NT2/D1 (cell line): ENCODE results near the gene SYNPO2.

ENCODE experiments used
- DNase-seq: peaks from one replicate; pipeline ENCODE4 v3.0.0-alpha.2; 2011; ENCODE audit warnings: low read depth, low spot score
- H3K27me3 ChIP-seq: 2 replicates; pipeline ENCODE4 v1.6.0; 2011; ENCODE audit warnings: mild to moderate bottlenecking; ENCODE audit not compliant: insufficient read length, insufficient read depth
- H3K36me3 ChIP-seq: 2 replicates; pipeline ENCODE4 v1.6.1; 2011; ENCODE audit warnings: mild to moderate bottlenecking, low read length, mixed read lengths; ENCODE audit not compliant: insufficient read depth, insufficient read length
- H3K4me1 ChIP-seq: 2 replicates; pipeline ENCODE4 v1.5.1; 2011; ENCODE audit not compliant: insufficient read depth, insufficient read length
- H3K4me3 ChIP-seq: 2 replicates; pipeline ENCODE4 v1.5.1; 2011; ENCODE audit warnings: low read depth; ENCODE audit not compliant: insufficient read length
- H3K9ac ChIP-seq: 2 replicates; pipeline ENCODE4 v1.6.0; 2011; ENCODE audit warnings: low read depth; ENCODE audit not compliant: insufficient read length
- H3K9me3 ChIP-seq: 2 replicates; pipeline ENCODE4 v1.5.1; 2011; ENCODE audit warnings: mild to moderate bottlenecking, low read length; ENCODE audit not compliant: insufficient read depth
- SUZ12 ChIP-seq: IDR thresholded peaks from 2 replicates; pipeline ENCODE4 v1.6.1; 2011; ENCODE audit not compliant: insufficient read length, insufficient read depth; ENCODE audit errors: extremely low read depth
- YY1 ChIP-seq: IDR thresholded peaks from 2 replicates; pipeline ENCODE4 v1.6.1; 2011; ENCODE audit not compliant: insufficient read length, insufficient read depth
- ZNF274 ChIP-seq: IDR thresholded peaks from 2 replicates; pipeline ENCODE4 v1.6.1; 2011; ENCODE audit warnings: mild to moderate bottlenecking, low read depth, low read length

Gene SYNPO2

GRCh38 chr4:118979712-118980111, 91.1 kb downstream of the SYNPO2 start:
- H3K9me3 ChIP-seq: no peaks in the 10 kb centered on the region; the same call in 1 of the 2 replicates
- peaks cover 2% of the 10 kb centered on the region for H3K4me1 ChIP-seq
- no peak for TF ChIP-seq YY1
- TF ChIP-seq SUZ12: no peak
- TF ChIP-seq ZNF274: no peak
- no peak overlapping the region for H3K9ac ChIP-seq
- H3K36me3 ChIP-seq: no peaks in the 10 kb centered on the region
- no peaks in the 10 kb centered on the region for H3K27me3 ChIP-seq
- H3K4me3 ChIP-seq: no peak overlapping the region
- DNase-seq: no peak

- TF ChIP-seq ZNF274 (no peak), YY1 (no peak), SUZ12 (no peak)
- no peak for DNase-seq
- no peak overlapping the region for H3K9ac ChIP-seq
- no peaks in the 10 kb centered on the region for H3K27me3 ChIP-seq
- peaks cover 2% of the 10 kb centered on the region for H3K4me1 ChIP-seq
- no peaks in the 10 kb centered on the region; the same call in 1 of the 2 replicates for H3K9me3 ChIP-seq
- no peaks in the 10 kb centered on the region for H3K36me3 ChIP-seq
- no peak overlapping the region for H3K4me3 ChIP-seq
These were observed 92.7 kb downstream of the SYNPO2 start for GRCh38 chr4:118981171-118981838.

- Histone ChIP-seq H3K36me3 (no peaks in the 10 kb centered on the region), H3K9ac (no peak overlapping the region), H3K4me1 (peaks cover 2% of the 10 kb centered on the region), H3K27me3 (no peaks in the 10 kb centered on the region), H3K4me3 (no peak overlapping the region), H3K9me3 (no peaks in the 10 kb centered on the region; the same call in 1 of the 2 replicates)
- TF ChIP-seq YY1 (no peak), ZNF274 (no peak), SUZ12 (no peak)
- DNase-seq: peak; percentile 33
These were observed 93.3 kb downstream of the SYNPO2 start for GRCh38 chr4:118981839-118982381.

DNA sequence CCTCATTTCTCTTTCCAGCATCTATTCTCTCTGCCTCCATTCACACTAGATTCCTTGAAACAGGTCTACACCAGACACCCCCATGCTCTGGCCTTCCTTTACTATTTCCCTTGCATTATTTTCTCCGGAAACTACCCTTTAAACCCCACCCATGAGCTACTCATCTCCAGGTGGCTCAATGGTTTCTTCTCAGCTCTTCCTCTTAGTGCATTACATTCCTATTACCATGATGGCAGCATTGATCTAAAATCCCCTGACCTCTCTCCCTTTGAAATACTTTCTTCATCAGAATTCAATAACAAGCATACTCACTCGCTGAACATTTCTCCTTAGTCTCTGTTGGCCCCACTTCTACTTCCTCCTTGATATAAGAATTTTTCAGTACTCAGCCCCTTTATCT, 94.6 kb downstream of the SYNPO2 start:
- H3K4me1 ChIP-seq: peaks cover 2% of the 10 kb centered on the region
- H3K4me3 ChIP-seq: no peak overlapping the region
- no peak overlapping the region for H3K9ac ChIP-seq
- H3K9me3 ChIP-seq: no peaks in the 10 kb centered on the region
- H3K36me3 ChIP-seq: no peaks in the 10 kb centered on the region
- no peaks in the 10 kb centered on the region for H3K27me3 ChIP-seq
- no peak for DNase-seq
- TF ChIP-seq SUZ12: no peak

DNA sequence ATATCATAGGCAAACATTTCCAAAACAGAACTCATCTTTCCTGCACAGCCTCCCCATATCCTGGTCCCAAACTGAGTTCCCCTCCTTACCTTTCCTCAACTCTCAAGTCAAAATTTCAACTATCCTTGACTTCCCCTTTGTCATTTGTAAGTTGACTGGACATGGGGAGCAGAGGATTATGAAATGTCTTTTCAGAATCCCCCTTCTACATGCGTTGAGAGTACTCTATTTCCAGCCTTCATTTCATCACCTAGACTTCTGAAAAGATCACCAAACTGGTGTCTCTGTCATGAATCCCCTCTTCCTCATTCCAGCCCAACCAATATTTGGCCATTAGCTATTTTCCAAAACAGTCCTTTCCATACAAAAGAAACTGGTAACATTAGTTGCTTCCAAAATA, 95.2 kb downstream of the SYNPO2 start:
- Histone ChIP-seq H3K9ac (no peak overlapping the region), H3K4me3 (no peak overlapping the region), H3K36me3 (no peaks in the 10 kb centered on the region), H3K9me3 (no peaks in the 10 kb centered on the region), H3K27me3 (no peaks in the 10 kb centered on the region), H3K4me1 (peaks cover 2% of the 10 kb centered on the region)
- TF ChIP-seq YY1 (no peak), ZNF274 (no peak), SUZ12 (no peak)
- DNase-seq: no peak

DNA sequence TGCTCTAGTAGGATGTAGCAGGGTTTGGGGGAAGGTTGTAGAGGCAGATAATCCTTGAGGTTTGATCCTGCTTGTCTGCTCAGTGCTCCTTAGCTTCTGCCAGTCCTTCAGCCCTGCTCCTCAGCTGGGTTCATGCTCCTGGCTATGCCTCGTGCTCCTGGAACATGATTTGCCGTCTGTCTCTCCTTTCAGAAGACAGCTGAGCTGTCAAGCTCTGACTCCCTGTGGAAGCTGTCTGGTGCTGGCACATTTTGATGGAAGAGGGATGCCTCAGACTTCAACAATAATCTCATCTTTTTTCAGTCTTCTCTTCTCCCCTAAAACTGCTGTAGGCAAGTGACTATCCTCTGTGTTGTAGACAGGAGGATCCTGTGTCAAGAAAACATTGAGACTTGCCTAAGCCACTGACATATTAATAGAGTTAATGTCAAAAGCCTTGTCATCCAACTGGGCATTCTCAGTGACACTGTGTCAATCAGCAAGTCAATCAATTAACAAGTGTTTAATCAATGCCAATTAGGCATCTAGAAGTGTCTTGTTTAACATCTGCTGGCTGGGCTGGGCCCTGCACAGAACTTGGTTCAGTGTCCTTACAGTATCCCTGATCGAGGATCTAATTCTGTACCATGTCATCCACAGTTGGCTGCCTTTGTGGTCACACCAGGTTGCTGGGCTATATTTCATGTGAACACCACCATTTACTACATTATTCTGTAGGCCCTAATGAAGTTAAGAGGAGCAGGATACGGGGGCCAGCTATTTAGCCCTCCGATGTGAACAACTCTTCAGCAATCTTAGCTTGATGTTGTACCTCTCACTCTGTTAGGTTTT, 96.7 kb downstream of the SYNPO2 start:
- no peaks in the 10 kb centered on the region for H3K36me3 ChIP-seq
- DNase-seq: no peak
- no peaks in the 10 kb centered on the region for H3K9me3 ChIP-seq
- H3K9ac ChIP-seq: no peak overlapping the region
- no peaks in the 10 kb centered on the region for H3K27me3 ChIP-seq
- TF ChIP-seq YY1 (no peak), SUZ12 (no peak), ZNF274 (no peak)
- peaks cover 2% of the 10 kb centered on the region for H3K4me1 ChIP-seq
- no peak overlapping the region for H3K4me3 ChIP-seq
